Ishikawa (cell line): Measurements from ENCODE around the gene SYVN1.

ENCODE experiments used
- CEBPB ChIP-seq: IDR thresholded peaks from 2 replicates; pipeline ENCODE4 v1.6.1; 2012
- CREB1 ChIP-seq: IDR thresholded peaks from 2 replicates; pipeline ENCODE4 v1.6.1; 2012; ENCODE audit warnings: low read depth
- EGR1 ChIP-seq: IDR thresholded peaks from 2 replicates; pipeline ENCODE4 v1.6.1; 2012
- EP300 ChIP-seq: IDR thresholded peaks from 2 replicates; pipeline ENCODE4 v1.6.1; 2012; ENCODE audit warnings: borderline replicate concordance
- FOXM1 ChIP-seq: IDR thresholded peaks from 2 replicates; pipeline ENCODE4 v1.6.1; 2012; ENCODE audit warnings: low read depth, borderline replicate concordance
- MAX ChIP-seq: IDR thresholded peaks from 2 replicates; pipeline ENCODE4 v1.6.1; 2012
- NFIC ChIP-seq: IDR thresholded peaks from 2 replicates; pipeline ENCODE4 v1.6.1; 2012
- RAD21 ChIP-seq: IDR thresholded peaks from 2 replicates; pipeline ENCODE4 v1.6.1; 2012; ENCODE audit warnings: low read depth
- REST ChIP-seq: IDR thresholded peaks from 2 replicates; pipeline ENCODE4 v1.6.1; 2012; ENCODE audit warnings: low read depth, mild to moderate bottlenecking
- TAF1 ChIP-seq: IDR thresholded peaks from 2 replicates; pipeline ENCODE4 v1.6.1; 2012; ENCODE audit warnings: low read depth, mild to moderate bottlenecking
- TCF12 ChIP-seq: IDR thresholded peaks from 2 replicates; pipeline ENCODE4 v1.6.1; 2012; ENCODE audit warnings: low read depth
- TEAD4 ChIP-seq: IDR thresholded peaks from 2 replicates; pipeline ENCODE4 v1.6.1; 2012
- USF1 ChIP-seq: IDR thresholded peaks from 2 replicates; pipeline ENCODE4 v1.6.1; 2012
- YY1 ChIP-seq: IDR thresholded peaks from 2 replicates; pipeline ENCODE4 v1.6.1; 2012; ENCODE audit warnings: low read depth
- ZBTB7A ChIP-seq: IDR thresholded peaks from 2 replicates; pipeline ENCODE4 v1.6.1; 2012; ENCODE audit warnings: low read depth

SYVN1 gene

GRCh38 chr11:65085446-65085845 lies 48.9 kb downstream of the SYVN1 start:
- no peak for TF ChIP-seq EGR1
- TF ChIP-seq REST: no peak
- TF ChIP-seq RAD21: no peak
- TF ChIP-seq TAF1: no peak
- TF ChIP-seq FOXM1: no peak
- no peak for TF ChIP-seq NFIC
- no peak for TF ChIP-seq YY1
- TF ChIP-seq ZBTB7A: no peak
- no peak for TF ChIP-seq TCF12
- TF ChIP-seq TEAD4: no peak
- TF ChIP-seq CREB1: no peak
- TF ChIP-seq CEBPB: no peak
- no peak for TF ChIP-seq MAX
- no peak for TF ChIP-seq EP300

- TF ChIP-seq CREB1: no peak
- TF ChIP-seq TCF12: no peak
Observed at GRCh38 chr11:65084598-65085375, 49.5 kb downstream of the SYVN1 start.

- TF ChIP-seq USF1 (peak; percentile 37; the same call in 1 of the 2 replicates), MAX (peak; percentile 79), CEBPB (no peak), NFIC (peak; percentile 37; the same call in 1 of the 2 replicates), YY1 (peak; percentile 64; the same call in 1 of the 2 replicates), TEAD4 (0 out of 2 replicates have a peak, but pooled peaks have one; percentile 18), RAD21 (no peak), EP300 (peak; percentile 62), TCF12 (peak; percentile 72), REST (0 out of 2 replicates have a peak, but pooled peaks have one; percentile 19), ZBTB7A (peak; percentile 63; the same call in 1 of the 2 replicates), FOXM1 (peak; percentile 69; the same call in 1 of the 2 replicates), EGR1 (no peak), CREB1 (peak; percentile 98), TAF1 (peak; percentile 78)
Observed at GRCh38 chr11:65083834-65084597, 50.3 kb downstream of the SYVN1 start, which contains the start of the genes CDCA5 and ZFPL1. Gene CDCA5, minus strand, starts transcription at chr11:65084040. Its CDS starts 62 bp downstream, at chr11:65083978. Gene ZFPL1, plus strand, starts transcription at chr11:65084222. Its CDS starts 477 bp downstream, at chr11:65084699.

- TF ChIP-seq REST (no peak), ZBTB7A (no peak), TCF12 (no peak), CREB1 (no peak), NFIC (no peak), FOXM1 (no peak), RAD21 (no peak)
Observed at GRCh38 chr11:65083134-65083833, 51.0 kb downstream of the SYVN1 start.
